ENCODE measurements around the gene PTBP1. TPM values are rescaled to one million over a fixed set of nuclear protein-coding genes. Genes with fewer than 3 reads are reported as not detected.
A peak's percentile ranks its signal among the peaks of the same experiment; 100 is the strongest.

Gene PTBP1
- total RNA-seq, 2 experiments from 2014 or later: 246 to 252 TPM

- ChIA-PET CTCF (no interaction called here), POLR2A (no interaction called here)
- Mint-ChIP-seq H3K4me1 (ENCODE audit: low read depth) (peaks cover 7% of the 10 kb centered on the region), H3K27ac (no peak overlapping the region), H3K36me3 (ENCODE audit: low read depth) (peaks cover 56% of the 10 kb centered on the region), H3K4me3 (peak overlapping the region; percentile 20), H3K9me3 (no peaks in the 10 kb centered on the region), H3K27me3 (no peaks in the 10 kb centered on the region)
- intact Hi-C loops (cut with DNase I, micrococcal nuclease): no loop called here
- Histone ChIP-seq H3K4me1 (ENCODE audit: insufficient read depth, low read length) (peaks cover 7% of the 10 kb centered on the region), H3K4me3 (ENCODE audit: low read length) (no peak overlapping the region), H3K36me3 (ENCODE audit: insufficient read depth, low read length) (peaks cover 57% of the 10 kb centered on the region), H3K27me3 (ENCODE audit: control insufficient read depth in 1 of 2, insufficient read depth in 2 of 2, low read length in 2 of 2) (no peaks in the 10 kb centered on the region), H3K9me3 (ENCODE audit: control insufficient read depth in 1 of 2, insufficient read depth in 1 of 2, low read length in 2 of 2) (peaks cover 0 to 11% of the 10 kb centered on the region in 2 experiments), H3K27ac (ENCODE audit: low read depth in 1 of 2, low read length in 2 of 2) (no peak overlapping the region)
- no peak for TF ChIP-seq CTCF (IDR thresholded peaks at IDR 0.05)
- ATAC-seq (ENCODE audit: poor library complexity) (no peak), DNase-seq (no peak)
Measured at GRCh38 chr19:810883-811489, 13.7 kb downstream of the PTBP1 start.

GRCh38 chr19:811506-812048 is 14.3 kb downstream of the PTBP1 start:
- POLR2A ChIA-PET: no interaction called here
- H3K4me1 Mint-ChIP-seq (ENCODE audit: low read depth): peaks cover 7% of the 10 kb centered on the region
- ATAC-seq (ENCODE audit: poor library complexity): no peak
- intact Hi-C loops (cut with DNase I, micrococcal nuclease): no loop called here
- TF ChIP-seq CTCF (IDR thresholded peaks at IDR 0.05): no peak
- no peaks in the 10 kb centered on the region for H3K27me3 Mint-ChIP-seq
- no peaks in the 10 kb centered on the region for H3K9me3 Mint-ChIP-seq
- H3K27ac Mint-ChIP-seq: no peak overlapping the region
- CTCF ChIA-PET: no interaction called here
- no peaks in the 10 kb centered on the region for H3K27me3 ChIP-seq (ENCODE audit: control insufficient read depth in 1 of 2, insufficient read depth in 2 of 2, low read length in 2 of 2)
- peaks cover 0 to 11% of the 10 kb centered on the region in 2 experiments for H3K9me3 ChIP-seq (ENCODE audit: control insufficient read depth in 1 of 2, insufficient read depth in 1 of 2, low read length in 2 of 2)
- H3K4me3 Mint-ChIP-seq: no peak overlapping the region
- H3K4me3 ChIP-seq (ENCODE audit: low read length): no peak overlapping the region
- peaks cover 60% of the 10 kb centered on the region for H3K36me3 Mint-ChIP-seq (ENCODE audit: low read depth)
- DNase-seq: no peak
- peaks cover 5% of the 10 kb centered on the region for H3K4me1 ChIP-seq (ENCODE audit: insufficient read depth, low read length)
- H3K27ac ChIP-seq (ENCODE audit: low read depth in 1 of 2, low read length in 2 of 2): no peak overlapping the region
- H3K36me3 ChIP-seq (ENCODE audit: insufficient read depth, low read length): peaks cover 57% of the 10 kb centered on the region

GRCh38 chr19:812049-812746 is 14.9 kb downstream of the PTBP1 start:
- H3K9me3 Mint-ChIP-seq: no peaks in the 10 kb centered on the region
- H3K27me3 Mint-ChIP-seq: no peaks in the 10 kb centered on the region
- peaks cover 5% of the 10 kb centered on the region for H3K4me1 Mint-ChIP-seq (ENCODE audit: low read depth)
- TF ChIP-seq CTCF (IDR thresholded peaks at IDR 0.05): no peak
- no peak for ATAC-seq (ENCODE audit: poor library complexity)
- H3K27ac ChIP-seq (ENCODE audit: low read depth in 1 of 2, low read length in 2 of 2): no peak overlapping the region
- no peaks in the 10 kb centered on the region for H3K4me1 ChIP-seq (ENCODE audit: insufficient read depth, low read length)
- ChIA-PET CTCF (no interaction called here), POLR2A (no interaction called here)
- H3K36me3 Mint-ChIP-seq (ENCODE audit: low read depth): peaks cover 59% of the 10 kb centered on the region
- no peak overlapping the region for H3K4me3 ChIP-seq (ENCODE audit: low read length)
- intact Hi-C loops (cut with DNase I, micrococcal nuclease): no loop called here
- no peaks in the 10 kb centered on the region for H3K27me3 ChIP-seq (ENCODE audit: control insufficient read depth in 1 of 2, insufficient read depth in 2 of 2, low read length in 2 of 2)
- peaks cover 0 to 11% of the 10 kb centered on the region in 2 experiments for H3K9me3 ChIP-seq (ENCODE audit: control insufficient read depth in 1 of 2, insufficient read depth in 1 of 2, low read length in 2 of 2)
- no peak overlapping the region for H3K4me3 Mint-ChIP-seq
- peaks cover 50% of the 10 kb centered on the region for H3K36me3 ChIP-seq (ENCODE audit: insufficient read depth, low read length)
- H3K27ac Mint-ChIP-seq: no peak overlapping the region
- DNase-seq: no peak

Data from CD4-positive, alpha-beta T cell (primary cell).